ENCODE results near the gene LHX3.

Gene LHX3

DNA sequence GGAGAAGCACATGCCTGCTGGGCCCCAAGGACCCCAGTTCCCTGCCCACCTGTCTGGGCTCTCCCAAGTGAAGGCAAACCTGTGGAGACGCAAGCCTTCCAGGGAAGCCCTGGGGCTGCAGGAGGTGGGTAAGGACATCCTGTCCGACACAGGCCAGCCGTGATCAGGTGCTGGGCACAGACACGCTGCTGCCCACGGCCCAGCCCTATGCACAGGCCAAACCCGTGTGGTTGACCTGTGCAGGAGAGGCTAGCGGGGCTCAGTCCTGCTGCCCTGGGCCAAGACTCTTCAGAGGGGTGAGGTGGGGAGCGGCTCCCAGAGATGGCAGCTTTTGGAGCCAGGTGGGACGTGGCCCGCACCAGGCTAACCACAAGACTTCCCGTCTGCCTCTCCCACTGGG, 14.3 kb downstream of the LHX3 start:
- no peak for DNase-seq

- no peak for DNase-seq
Observed at GRCh38 chr9:136190237-136190601, 14.7 kb downstream of the LHX3 start.

DNA sequence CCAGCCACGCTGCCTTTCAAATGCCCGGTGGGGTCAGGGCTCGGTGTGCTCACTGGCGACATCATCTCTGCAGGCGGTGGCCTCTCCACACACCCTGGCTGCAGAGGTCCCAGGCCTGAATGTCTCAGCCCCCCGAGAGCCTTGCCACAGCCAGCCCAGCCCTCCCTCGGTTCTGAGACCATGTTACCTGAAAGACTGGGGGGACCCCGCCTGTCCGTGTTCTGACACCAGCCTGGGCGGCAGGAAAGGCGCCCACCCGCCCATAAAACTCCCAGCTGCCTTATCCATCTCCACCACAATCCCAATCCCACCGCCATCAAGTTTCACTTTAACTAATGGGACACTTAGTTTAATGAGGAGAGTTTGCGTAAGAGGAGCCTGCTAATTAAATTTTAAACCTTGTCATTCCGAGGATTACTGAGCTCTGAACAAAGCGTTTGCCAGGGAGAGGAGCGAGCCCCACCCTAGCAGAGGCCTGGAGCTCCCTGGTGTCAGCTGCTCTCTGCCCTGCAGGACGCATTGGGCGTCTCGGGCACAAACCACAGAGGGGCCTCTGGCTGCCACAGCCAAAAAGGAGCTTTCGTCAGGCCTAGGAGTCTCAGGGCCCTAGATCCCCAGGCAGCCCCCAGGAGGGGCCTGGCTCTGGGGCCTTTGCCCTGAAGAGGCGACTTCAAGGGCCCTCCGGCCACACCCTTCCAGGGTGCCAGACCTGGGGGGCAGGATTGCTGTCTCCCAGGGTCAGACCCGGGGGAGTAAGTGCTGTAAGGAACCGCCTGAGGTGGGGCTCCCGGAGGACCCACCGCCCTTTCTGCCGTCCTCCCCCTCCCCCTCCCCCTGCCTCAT, 15.3 kb downstream of the LHX3 start:
- no peak for DNase-seq

DNA sequence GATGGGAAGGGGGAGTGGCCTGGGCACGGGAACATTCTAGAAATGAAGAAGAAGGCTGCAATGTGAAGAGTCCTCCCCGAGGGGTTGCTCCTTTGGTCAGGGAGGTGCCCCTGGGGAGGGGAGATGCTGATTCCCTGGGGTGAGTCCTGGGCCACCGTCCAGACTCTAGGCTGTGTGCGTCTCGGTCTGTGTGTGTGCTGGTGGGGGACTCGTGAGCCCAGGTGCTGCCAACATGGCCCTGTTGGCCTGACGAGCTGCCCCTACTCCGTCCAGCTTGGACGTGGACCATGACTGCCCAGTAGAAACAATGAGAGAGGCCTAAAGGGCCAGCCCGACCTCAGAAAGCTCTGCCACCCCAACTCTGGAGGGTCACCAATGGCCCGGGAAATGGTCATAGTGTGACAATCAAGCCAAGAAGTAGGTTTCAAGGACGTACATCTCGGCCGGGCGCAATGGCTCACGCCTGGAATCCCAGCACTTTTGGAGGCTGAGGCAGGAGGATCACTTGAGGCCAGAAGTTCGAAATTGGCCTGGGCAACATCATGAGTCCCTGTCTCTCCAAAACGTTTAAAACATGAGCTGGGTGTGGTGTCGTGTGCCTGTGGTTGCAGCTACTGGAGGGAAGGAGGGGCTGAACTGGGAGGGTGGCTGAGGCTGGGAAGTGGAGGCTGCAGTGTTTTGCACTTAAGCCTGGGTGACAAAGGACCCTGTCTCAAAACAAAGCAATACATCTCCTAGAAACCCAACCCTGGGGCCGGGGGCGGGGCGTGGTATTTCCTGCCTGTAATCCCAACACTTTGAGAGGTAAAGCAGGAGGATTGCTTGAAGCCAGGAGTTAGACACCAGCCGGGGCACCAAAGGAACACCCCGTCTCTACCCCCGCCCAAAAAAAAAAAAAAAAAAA, 17.0 kb downstream of the LHX3 start:
- DNase-seq, result no peak

DNA sequence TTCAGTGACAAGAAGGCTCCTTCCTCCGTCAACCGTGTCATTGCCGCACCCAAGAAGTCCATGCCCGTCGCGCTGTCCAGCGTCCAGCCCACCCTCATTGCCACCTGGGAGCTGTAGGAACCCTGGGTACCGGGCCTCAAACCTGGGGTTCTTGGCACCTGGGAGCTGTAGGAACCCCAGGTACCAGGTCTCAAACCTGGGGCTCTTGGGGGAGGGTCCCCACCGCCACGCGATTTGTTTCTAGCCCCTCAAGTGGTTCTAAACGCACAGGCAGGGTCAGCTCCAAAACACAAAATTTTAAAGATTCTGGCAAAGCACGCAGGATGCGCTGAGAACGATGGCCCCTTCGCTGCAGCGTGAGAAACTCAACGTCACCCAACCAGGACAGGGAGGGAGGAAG, 17.7 kb downstream of the LHX3 start:
- DNase-seq, result no peak

DNA sequence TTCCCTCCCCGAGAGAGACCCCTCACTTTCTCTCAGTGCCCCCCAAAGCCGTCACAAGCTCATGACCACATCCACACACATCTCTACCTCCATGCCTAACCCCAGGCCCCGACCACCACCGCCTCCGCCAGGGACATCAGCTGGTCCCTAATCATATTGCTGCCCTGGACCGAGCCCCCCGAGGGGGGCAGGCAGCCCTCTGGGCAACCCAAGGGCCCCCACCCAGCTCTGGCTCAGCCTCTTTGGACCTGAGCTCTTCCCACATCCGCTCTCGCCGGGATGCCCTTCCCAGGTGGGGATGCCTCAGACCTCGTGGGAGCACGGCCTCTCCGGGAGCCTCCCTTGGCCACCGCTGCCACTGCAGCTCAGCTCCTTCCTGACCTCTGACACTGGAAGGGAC, 18.5 kb downstream of the LHX3 start:
- no peak for DNase-seq

- DNase-seq, result no peak
Observed at GRCh38 chr9:136185596-136186366, 19.1 kb downstream of the LHX3 start.

- DNase-seq, result no peak
Observed at GRCh38 chr9:136185066-136185465, 19.9 kb downstream of the LHX3 start.

GRCh38 chr9:136182850-136183422, 22.0 kb downstream of the LHX3 start:
- no peak for DNase-seq

GRCh38 chr9:136182420-136182787, 22.5 kb downstream of the LHX3 start:
- DNase-seq, result no peak

GRCh38 chr9:136181784-136182419, 23.0 kb downstream of the LHX3 start:
- DNase-seq, result no peak

- no peak for DNase-seq
Observed at GRCh38 chr9:136180586-136180985, 24.3 kb downstream of the LHX3 start.

GRCh38 chr9:136179761-136180160, 25.2 kb downstream of the LHX3 start:
- no peak for DNase-seq

DNA sequence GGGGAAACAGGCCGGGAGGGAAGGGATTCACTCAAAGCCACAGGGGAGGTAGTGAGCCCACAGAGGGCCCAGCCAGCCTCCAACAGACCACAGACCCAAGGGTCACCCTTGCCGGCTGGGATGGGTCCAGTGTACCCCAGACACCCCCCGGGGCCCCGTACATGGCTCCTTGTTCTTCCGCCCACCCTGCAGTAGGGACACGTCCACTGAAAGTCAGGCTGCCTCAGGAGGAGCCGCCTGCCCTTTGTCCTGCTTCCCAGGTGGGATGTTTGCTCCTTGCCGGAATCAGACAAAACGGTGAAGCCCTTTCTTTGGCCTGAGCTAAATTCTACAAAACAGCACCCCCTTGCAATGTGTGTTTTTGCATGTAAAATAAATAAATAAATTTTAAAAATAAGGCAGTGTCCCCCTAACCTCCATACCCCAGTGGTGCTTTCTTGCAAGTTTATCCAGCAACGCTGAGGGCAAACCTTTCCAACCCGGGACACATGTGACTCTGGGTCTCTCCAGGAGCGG, 25.8 kb downstream of the LHX3 start:
- no peak for DNase-seq

DNA sequence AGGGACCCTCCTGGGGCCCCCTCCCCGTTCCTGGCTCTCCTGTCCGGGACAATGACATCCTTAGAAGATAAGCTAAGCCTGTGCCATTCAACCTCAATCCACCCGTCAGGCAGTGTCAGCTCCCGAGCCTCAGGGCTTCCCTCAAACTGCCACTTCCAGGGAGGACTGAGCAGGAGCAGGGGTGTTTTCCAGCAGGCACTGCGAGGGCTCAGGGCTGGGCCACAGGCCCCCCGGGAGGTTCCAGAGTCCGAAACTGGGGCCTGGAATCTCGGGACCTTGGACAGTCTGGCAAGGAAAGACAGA, 26.2 kb downstream of the LHX3 start:
- DNase-seq, result no peak

GRCh38 chr9:136178061-136178772, 26.7 kb downstream of the LHX3 start:
- DNase-seq, result no peak

- no peak for DNase-seq
Observed at GRCh38 chr9:136177224-136177623, 27.7 kb downstream of the LHX3 start.

- no peak for DNase-seq
Observed at GRCh38 chr9:136175616-136176197, 29.2 kb downstream of the LHX3 start.

DNA sequence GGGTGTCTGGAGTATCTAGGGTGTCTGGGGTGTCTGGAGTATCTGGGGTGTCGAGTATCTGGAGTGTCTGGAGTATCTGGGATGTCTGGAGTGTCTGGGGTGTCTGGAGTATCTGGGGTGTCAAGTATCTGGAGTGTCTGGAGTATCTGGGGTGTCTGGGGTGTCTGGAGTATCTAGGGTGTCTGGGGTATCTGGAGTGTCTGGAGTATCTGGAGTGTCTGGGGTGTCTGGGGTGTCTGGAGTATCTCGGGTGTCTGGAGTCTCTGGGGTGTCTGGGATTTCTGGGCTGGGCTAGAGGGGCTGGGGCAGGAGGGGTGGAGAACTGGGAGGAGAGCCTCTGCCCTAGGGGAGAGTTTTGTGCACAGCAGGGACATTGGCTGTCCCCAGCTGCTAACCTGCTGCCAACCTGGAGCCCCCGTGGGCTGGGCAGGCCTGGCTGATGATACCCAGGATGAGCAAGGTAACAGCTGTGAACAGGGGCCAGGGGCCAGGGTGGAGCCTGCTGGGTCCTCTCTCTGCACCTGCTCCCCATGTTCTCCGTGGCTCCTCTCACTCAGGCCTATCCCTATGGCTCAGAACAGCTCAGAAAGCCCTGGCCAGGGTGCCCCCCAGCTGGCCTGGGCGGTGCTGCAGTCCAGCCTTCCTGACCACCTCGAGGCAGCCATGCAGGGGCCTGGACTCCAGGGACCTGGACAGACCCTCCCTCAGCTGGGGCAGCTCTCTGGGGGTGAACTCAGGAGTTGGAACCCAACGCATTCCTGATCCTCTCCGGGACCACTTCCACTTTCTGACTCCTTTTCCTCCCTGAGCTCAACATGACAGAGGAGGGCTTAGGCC, 29.9 kb downstream of the LHX3 start:
- no peak for DNase-seq

- DNase-seq, result no peak
Observed at GRCh38 chr9:136173648-136174290, 31.2 kb downstream of the LHX3 start.
